ENCODE results near the gene COLEC12.

Gene COLEC12

GRCh38 chr18:463403-463802 lies 37.1 kb downstream of the COLEC12 start:
- TF ChIP-seq CTCF (conservative IDR thresholded peaks at IDR 0.05) = no peak
- TF ChIP-seq ZFX (IDR thresholded peaks at IDR 0.05) = no peak
- H3K27ac ChIP-seq = no peak overlapping the region

GRCh38 chr18:461762-462161 lies 38.7 kb downstream of the COLEC12 start:
- no peak overlapping the region for H3K27ac ChIP-seq
- no peak for TF ChIP-seq ZFX (IDR thresholded peaks at IDR 0.05)
- TF ChIP-seq CTCF (conservative IDR thresholded peaks at IDR 0.05) = no peak

- no peak overlapping the region for H3K27ac ChIP-seq
- no peak for TF ChIP-seq ZFX (IDR thresholded peaks at IDR 0.05)
- TF ChIP-seq CTCF (conservative IDR thresholded peaks at IDR 0.05) = no peak
Observed at GRCh38 chr18:460791-461190, 39.7 kb downstream of the COLEC12 start.

GRCh38 chr18:459814-460593 lies 40.5 kb downstream of the COLEC12 start:
- TF ChIP-seq ZFX (IDR thresholded peaks at IDR 0.05) (no peak), CTCF (conservative IDR thresholded peaks at IDR 0.05) (no peak)

GRCh38 chr18:457521-458412 lies 42.7 kb downstream of the COLEC12 start:
- no peak overlapping the region for H3K27ac ChIP-seq
- TF ChIP-seq CTCF (conservative IDR thresholded peaks at IDR 0.05) = no peak
- no peak for TF ChIP-seq ZFX (IDR thresholded peaks at IDR 0.05)

More at GRCh38 chr18:459814-460593, 40.5 kb downstream of the COLEC12 start:
- no peak overlapping the region for H3K27ac ChIP-seq

GRCh38 chr18:457140-457519 lies 43.4 kb downstream of the COLEC12 start:
- TF ChIP-seq CTCF (conservative IDR thresholded peaks at IDR 0.05) (no peak), ZFX (IDR thresholded peaks at IDR 0.05) (no peak)
- no peak overlapping the region for H3K27ac ChIP-seq
